GM18507 (cell line): Measurements from ENCODE around the gene UBE3D.
"Not testable (repeated sequence)": the region's sequence is repeated elsewhere in the genome, so short reads cannot be mapped to it uniquely, and the experiment has no call there.

ENCODE experiments used
- DNase-seq: peaks from one replicate; pipeline ENCODE4 v3.0.0; 2011; ENCODE audit warnings: low read depth; ENCODE audit not compliant: insufficient read length; ENCODE audit errors: extremely low spot score
- FAIRE-seq: peaks from 2 replicates; lab custom pipeline; 2011; peaks lifted over from hg19 to GRCh38; lab: Jason Lieb, UNC

The UBE3D gene

DNA sequence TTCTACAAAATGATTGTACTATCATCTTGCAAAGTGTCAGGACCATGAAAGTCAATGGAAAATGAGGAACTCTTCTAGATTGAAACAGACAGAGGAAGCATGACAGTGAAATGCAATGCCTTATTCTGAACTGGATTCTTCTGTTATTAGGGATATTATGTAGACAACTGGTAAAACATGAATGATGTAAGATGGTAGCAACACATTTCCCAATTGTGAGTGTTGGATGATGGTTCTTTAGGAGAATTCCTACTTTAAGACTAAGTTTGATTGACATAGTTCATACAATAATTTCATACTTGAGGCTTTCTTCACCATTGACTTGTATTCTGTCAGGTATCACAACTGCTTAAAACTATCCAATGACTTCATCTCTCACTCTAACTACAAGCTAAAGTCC, 4.5 kb downstream of the UBE3D start:
- FAIRE-seq (no peak), DNase-seq (no peak)

GRCh38 chr6:83057705-83058321, 7.8 kb downstream of the UBE3D start:
- FAIRE-seq = peak; percentile 81
- DNase-seq = no peak

DNA sequence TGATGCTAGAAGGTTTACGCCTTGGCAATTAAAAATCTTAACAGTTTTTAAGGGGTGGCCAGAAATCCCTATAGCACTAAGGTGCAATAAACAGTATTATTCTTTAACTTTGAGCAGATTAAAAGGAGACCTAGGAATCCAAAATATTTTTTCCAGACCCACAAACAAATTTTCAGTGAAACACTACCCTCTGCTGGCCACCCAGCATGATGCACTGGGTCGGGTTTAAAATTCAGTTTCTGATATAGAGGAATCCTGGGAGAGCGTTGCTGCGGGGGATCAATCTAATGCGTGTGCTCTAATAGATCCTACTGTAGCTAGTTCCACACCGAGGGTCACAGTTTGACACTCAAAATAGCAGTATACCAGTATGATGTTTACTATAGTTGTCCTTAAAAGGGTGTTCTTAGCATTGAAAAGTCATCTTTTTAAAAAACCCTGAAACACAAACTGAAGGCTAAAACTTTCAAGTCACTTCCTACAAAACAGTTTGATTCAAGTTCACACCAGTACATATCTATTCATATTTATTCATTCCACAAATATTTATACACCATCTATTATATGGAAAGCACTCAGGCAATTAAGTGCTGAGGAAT, 10.2 kb downstream of the UBE3D start:
- DNase-seq (no peak), FAIRE-seq (peak; percentile 72)

DNA sequence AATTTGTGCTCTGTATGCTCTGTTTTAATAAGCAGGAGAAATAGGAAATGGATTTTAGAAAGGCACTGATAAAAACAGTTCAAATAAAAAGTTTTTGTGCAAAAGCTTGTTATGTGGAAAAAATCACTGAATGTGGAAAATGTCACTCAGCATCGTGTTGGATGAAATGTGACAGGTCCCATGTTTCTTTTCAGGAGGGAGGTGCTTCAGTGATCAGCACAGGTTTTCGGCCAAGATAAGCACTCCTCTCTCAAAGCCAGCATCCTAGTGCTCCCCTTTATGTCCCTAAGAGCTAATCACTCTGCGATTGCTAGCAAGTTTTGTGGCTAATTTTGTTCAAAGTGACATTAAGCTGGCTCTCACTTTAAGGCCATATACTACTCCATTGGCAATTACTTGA, 12.0 kb downstream of the UBE3D start:
- DNase-seq (no peak), FAIRE-seq (no peak)

DNA sequence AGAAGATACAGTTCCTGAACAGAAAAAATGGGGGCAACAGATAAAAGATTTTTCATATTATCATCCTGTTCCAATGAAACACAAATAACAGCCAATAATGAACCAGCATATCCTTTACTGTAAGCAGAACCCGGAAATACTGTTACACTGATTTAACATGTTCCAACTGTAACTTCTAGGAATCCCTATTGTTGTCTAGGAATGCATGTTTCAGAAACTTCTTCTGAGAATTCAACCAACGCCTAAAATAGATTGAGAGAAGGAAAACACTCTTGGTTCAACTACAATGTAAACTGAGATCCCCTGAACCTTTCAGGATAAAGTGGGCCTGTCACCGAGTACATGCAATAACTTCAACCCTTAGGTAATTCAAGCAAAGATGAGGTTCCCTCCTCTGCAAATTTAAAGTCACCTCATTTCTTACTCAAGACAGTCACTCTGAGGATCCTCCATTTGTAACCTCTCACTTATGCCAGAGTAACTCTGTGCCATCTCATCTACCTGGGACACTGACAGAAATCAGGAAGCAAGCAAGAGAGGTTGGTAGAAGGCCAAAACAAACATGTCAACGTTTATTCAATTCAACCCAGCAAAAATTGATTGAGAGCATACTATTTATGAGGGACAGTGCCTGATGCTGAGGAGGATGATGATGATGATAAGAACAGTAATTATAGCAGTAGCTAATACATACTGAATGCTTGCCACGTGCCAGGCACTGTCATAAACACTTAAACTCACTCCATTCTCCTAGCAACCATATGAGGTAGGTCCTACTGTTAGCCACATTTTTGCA, 14.1 kb downstream of the UBE3D start:
- FAIRE-seq (peak; percentile 5), DNase-seq (no peak)

- no peak for DNase-seq
- FAIRE-seq = no peak
Measured at GRCh38 chr6:83047065-83047754, 18.4 kb downstream of the UBE3D start.

- no peak for DNase-seq
- no peak for FAIRE-seq
Measured at GRCh38 chr6:83044091-83044768, 21.4 kb downstream of the UBE3D start.

DNA sequence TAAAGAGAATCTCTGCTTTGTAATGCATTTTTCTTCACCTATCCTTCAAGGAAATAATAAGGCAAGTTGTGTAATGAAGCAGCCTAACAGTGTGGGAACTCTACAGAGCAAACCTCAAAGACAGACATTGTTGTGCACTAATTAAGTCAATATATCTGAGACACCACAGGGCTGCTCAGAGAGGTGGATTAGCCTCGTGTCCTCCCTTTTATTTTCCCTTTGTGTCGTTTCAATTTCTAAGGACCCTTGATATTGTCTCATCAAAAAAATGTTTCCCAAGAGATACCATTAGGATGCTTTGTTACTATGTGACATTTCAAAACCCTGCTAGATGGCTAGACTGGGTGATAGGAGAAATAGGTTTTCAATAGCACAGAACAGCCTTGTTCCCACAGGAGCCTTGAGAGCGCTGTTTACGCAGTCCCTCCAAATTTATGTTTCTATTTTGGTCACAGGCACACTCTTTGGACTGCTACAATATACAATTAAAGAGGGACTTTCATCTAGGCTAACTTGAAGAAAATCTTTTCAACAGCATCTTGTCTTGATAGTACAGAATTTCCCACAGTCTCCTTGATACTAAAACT, 23.1 kb downstream of the UBE3D start:
- FAIRE-seq (no peak), DNase-seq (no peak)

DNA sequence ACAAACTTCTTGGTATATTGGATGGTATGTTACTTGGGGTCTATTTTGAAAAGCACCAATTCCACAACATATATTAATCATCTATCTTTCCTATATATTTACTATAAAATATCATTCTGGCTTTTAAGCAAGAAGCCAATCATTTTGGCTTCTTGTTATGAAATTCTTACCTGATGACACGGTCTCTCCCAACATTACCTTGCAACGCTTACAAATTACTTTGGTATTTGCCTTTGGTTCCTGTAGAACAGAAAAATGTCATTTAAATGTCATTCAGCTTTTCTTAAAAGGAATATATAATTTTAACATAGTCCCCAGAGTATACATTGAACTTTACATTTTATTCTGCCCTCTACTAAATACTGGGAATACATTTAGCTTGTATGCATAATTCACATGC, 27.4 kb downstream of the UBE3D start:
- DNase-seq = no peak
- FAIRE-seq = no peak

- no peak for FAIRE-seq
- no peak for DNase-seq
Measured at GRCh38 chr6:83031689-83032088, 34.0 kb downstream of the UBE3D start.

DNA sequence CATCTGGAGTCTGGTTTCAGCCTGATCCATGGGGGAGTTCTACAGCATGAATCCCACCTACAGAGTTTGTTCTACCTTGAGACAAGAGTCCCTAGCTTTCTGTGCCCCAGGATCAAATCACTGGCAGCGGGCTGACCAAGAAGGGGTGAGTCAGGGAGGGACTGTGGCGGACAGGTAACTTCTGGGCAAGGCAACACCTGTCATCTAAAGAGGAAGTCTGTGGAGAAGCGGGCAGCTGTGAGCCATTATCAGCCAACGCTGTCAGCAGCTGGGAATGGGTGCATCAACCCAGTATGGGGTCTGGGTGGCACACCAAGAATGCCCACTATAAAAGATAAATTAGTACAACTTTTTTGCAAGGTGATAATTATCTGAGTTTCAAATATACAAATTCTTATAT, 45.9 kb downstream of the UBE3D start:
- no peak for FAIRE-seq
- no peak for DNase-seq

- DNase-seq, FAIRE-seq: not testable (repeated sequence)
Measured at GRCh38 chr6:83011131-83011530, 54.5 kb downstream of the UBE3D start.

DNA sequence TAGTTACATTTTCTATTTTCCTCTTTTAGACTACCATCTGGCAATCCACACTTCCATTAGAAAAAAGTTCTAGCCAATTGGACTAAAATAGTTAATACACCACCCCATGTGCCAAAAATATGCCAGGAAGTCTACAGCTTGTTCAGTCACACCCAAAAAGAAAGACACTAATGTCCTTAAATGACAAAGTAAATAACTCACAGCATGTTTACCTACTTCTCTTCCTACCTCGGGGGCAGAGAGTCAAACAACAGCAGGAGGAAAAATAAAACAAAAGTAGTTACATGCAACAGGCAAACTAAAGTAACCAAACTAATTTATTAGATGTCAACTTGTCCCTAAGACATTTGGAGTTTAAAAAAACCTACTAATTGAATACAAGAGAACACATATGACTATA, 57.0 kb downstream of the UBE3D start:
- DNase-seq = no peak
- peak; percentile 44 for FAIRE-seq

GRCh38 chr6:83006270-83006905, 59.3 kb downstream of the UBE3D start:
- DNase-seq = no peak
- FAIRE-seq = no peak

DNA sequence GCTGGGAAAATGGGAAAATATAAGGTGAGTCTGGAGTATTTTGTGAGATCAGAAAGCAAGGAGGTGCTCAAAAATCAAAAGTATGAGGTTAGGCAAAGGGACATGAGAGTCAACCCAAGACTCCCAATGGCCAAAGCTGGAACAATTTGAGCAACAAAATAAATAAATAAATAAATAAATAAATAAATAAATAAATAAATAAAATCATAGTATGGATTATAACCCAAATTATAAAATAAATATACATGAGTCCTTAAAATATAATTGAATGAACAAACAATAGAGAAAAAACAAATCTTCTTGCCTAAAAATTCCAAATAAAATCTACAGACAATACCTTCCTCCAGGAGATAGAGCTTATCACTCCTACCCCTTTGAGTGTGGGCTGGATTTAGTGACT, 69.5 kb downstream of the UBE3D start:
- FAIRE-seq (no peak), DNase-seq (no peak)

GRCh38 chr6:82995066-82995465, 70.6 kb downstream of the UBE3D start:
- FAIRE-seq = no peak

GRCh38 chr6:82989736-82990290, 75.8 kb downstream of the UBE3D start:
- FAIRE-seq (no peak), DNase-seq (no peak)

More at GRCh38 chr6:82995066-82995465, 70.6 kb downstream of the UBE3D start:
- DNase-seq = no peak

- FAIRE-seq (no peak), DNase-seq (no peak)
Measured at GRCh38 chr6:82988930-82989351, 76.7 kb downstream of the UBE3D start.

DNA sequence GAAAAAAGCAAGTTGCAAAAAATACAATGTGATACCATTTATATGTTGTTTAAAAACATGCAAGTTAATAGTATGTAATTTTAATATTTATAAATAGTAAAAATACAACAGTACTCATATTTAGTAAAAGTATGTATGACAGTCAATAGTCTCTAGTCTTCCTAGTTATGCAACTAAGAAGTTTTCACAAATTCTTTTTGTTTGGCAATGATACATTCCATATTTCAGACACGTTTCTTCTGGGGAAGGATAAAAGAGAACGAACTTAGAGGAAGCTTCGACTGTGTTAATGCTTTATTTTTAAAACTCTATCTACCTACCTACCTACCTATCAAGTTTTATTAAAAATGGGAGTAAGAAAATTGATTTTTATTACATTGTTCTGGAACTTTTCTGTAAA, 77.7 kb downstream of the UBE3D start:
- FAIRE-seq = no peak
- DNase-seq = no peak
